MM.1S (cell line): Measurements from ENCODE around the gene MGAT4C.

Source experiments
- DNase-seq: peaks from one replicate; pipeline ENCODE4 v3.0.0-alpha.2; 2015
- H2AFZ ChIP-seq: fragments of 300-600 bp; sonication (generic); 2 replicates; pipeline ENCODE4 v1.6.0; 2016; ENCODE audit warnings: antibody characterized with exemption, low read length
- H3F3A ChIP-seq: fragments of 300-600 bp; sonication (generic); 2 replicates; pipeline ENCODE4 v1.6.1; 2016; ENCODE audit warnings: mild to moderate bottlenecking, antibody characterized with exemption, low read length, moderate library complexity, mixed read lengths; ENCODE audit not compliant: insufficient read depth
- H3K27ac ChIP-seq: fragments of 300-600 bp; sonication (generic); 2 replicates; pipeline ENCODE4 v1.5.1; 2016; ENCODE audit warnings: mild to moderate bottlenecking, low read length
- H3K27me3 ChIP-seq: fragments of 300-600 bp; sonication (generic); replicated peaks from 2 replicates; pipeline ENCODE4 v1.6.0; 2016; ENCODE audit warnings: low read length; ENCODE audit not compliant: insufficient read depth
- H3K36me3 ChIP-seq: fragments of 300-600 bp; sonication (generic); replicated peaks from 2 replicates; pipeline ENCODE4 v1.6.1; 2016; ENCODE audit warnings: mild to moderate bottlenecking, low read length, mixed read lengths; ENCODE audit not compliant: insufficient read depth
- H3K4me1 ChIP-seq: fragments of 300-600 bp; sonication (generic); 2 replicates; pipeline ENCODE4 v1.6.1; 2016; ENCODE audit warnings: low read length, mixed read lengths
- H3K4me2 ChIP-seq: fragments of 300-600 bp; sonication (generic); 2 replicates; pipeline ENCODE4 v1.6.0; 2016; ENCODE audit warnings: low read depth, low read length
- H3K4me3 ChIP-seq: fragments of 300-600 bp; sonication (generic); 2 replicates; pipeline ENCODE4 v1.5.1; 2016; ENCODE audit warnings: low read length, mixed read lengths
- H3K79me2 ChIP-seq: fragments of 300-600 bp; sonication (generic); 2 replicates; pipeline ENCODE4 v1.6.1; 2016; ENCODE audit warnings: mixed run types, low read length, mixed read lengths
- H3K9ac ChIP-seq: fragments of 300-600 bp; sonication (generic); 2 replicates; pipeline ENCODE4 v1.6.1; 2016; ENCODE audit warnings: low read length, mixed read lengths
- H3K9me2 ChIP-seq: fragments of 300-600 bp; sonication (generic); replicated peaks from 2 replicates; pipeline ENCODE4 v1.6.1; 2016; ENCODE audit warnings: mild to moderate bottlenecking, low read length, mixed read lengths; ENCODE audit not compliant: insufficient read depth
- H3K9me3 ChIP-seq: fragments of 300-600 bp; sonication (generic); replicated peaks from 2 replicates; pipeline ENCODE4 v1.6.1; 2016; ENCODE audit warnings: mild to moderate bottlenecking, low read length, mixed read lengths; ENCODE audit not compliant: insufficient read depth
- H4K20me1 ChIP-seq: fragments of 300-600 bp; sonication (generic); 2 replicates; pipeline ENCODE4 v1.6.1; 2016; ENCODE audit warnings: mild to moderate bottlenecking, low read length, moderate library complexity, mixed read lengths; ENCODE audit not compliant: insufficient read depth
- CTCF ChIP-seq: fragments of 300-600 bp; sonication (generic); IDR thresholded peaks from 2 replicates; pipeline ENCODE4 v1.5.1; 2016; ENCODE audit warnings: antibody characterized with exemption, low read length, mixed read lengths
- EZH2 ChIP-seq: fragments of 300-600 bp; sonication (generic); optimal IDR thresholded peaks from 2 replicates; pipeline ENCODE3; 2017; ENCODE audit warnings: low read depth, mild to moderate bottlenecking, antibody characterized with exemption, low read length, mixed read lengths
- EZH2phosphoT487 ChIP-seq: fragments of 300-600 bp; sonication (generic); IDR thresholded peaks from 2 replicates; pipeline ENCODE4 v1.6.1; 2018; ENCODE audit warnings: antibody characterized with exemption, low read length

Gene MGAT4C

DNA sequence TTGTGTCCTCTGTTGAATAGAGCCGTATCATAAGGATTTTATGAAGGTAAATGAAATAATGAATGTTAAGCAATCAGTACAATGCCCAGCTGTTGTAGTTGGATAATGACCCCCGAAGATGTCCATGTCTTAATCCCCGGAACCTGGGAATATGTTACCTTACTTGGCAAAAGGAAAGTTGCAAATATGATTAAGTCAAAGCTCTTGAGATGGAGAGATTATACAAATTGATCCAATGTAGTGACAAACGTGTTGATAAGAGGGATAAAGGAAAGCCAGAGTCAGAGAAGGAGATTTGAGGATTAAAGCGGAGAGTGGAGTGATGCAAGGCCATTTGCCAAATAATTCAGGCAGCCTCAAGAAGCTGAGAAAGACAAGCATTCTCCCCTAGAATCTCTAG, 19.2 kb upstream of the MGAT4C start:
- Histone ChIP-seq H3F3A (no peaks in the 10 kb centered on the region), H3K9ac (no peak overlapping the region), H3K4me1 (no peaks in the 10 kb centered on the region), H3K27me3 (no peaks in the 10 kb centered on the region), H3K36me3 (no peaks in the 10 kb centered on the region), H2AFZ (no peak overlapping the region), H3K4me2 (no peak overlapping the region), H3K4me3 (no peak overlapping the region), H3K9me3 (no peaks in the 10 kb centered on the region), H4K20me1 (no peaks in the 10 kb centered on the region), H3K9me2 (no peaks in the 10 kb centered on the region), H3K79me2 (no peaks in the 10 kb centered on the region), H3K27ac (no peak overlapping the region)
- DNase-seq, result no peak
- TF ChIP-seq EZH2, result no peak
- TF ChIP-seq EZH2phosphoT487, result no peak
- no peak for TF ChIP-seq CTCF

DNA sequence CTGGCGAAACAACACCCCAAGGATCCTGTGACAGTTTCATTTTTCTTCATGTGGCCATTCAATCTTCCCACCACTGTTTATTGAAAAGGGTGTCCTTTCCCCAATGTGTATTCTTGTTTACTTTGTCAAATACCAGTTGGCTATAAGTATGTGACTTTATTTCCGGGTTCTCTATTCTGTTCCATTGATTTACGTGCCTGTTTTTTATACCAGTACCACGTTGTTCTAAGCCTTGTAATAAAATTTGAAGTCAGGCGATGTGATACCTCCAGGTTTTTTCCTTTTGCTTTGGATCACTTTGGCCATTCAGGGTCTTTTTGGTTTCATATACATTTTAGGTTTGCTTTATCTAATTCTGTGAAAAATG, 9.1 kb upstream of the MGAT4C start:
- Histone ChIP-seq H3K9me3 (no peaks in the 10 kb centered on the region), H2AFZ (no peak overlapping the region), H3K9me2 (no peaks in the 10 kb centered on the region), H3K36me3 (no peaks in the 10 kb centered on the region), H3K27me3 (no peaks in the 10 kb centered on the region), H3K4me3 (no peak overlapping the region), H3K9ac (no peak overlapping the region), H3K79me2 (no peaks in the 10 kb centered on the region), H4K20me1 (no peaks in the 10 kb centered on the region), H3K4me1 (no peaks in the 10 kb centered on the region), H3K4me2 (no peak overlapping the region), H3F3A (no peaks in the 10 kb centered on the region), H3K27ac (no peak overlapping the region)
- no peak for DNase-seq
- no peak for TF ChIP-seq CTCF
- no peak for TF ChIP-seq EZH2
- no peak for TF ChIP-seq EZH2phosphoT487

DNA sequence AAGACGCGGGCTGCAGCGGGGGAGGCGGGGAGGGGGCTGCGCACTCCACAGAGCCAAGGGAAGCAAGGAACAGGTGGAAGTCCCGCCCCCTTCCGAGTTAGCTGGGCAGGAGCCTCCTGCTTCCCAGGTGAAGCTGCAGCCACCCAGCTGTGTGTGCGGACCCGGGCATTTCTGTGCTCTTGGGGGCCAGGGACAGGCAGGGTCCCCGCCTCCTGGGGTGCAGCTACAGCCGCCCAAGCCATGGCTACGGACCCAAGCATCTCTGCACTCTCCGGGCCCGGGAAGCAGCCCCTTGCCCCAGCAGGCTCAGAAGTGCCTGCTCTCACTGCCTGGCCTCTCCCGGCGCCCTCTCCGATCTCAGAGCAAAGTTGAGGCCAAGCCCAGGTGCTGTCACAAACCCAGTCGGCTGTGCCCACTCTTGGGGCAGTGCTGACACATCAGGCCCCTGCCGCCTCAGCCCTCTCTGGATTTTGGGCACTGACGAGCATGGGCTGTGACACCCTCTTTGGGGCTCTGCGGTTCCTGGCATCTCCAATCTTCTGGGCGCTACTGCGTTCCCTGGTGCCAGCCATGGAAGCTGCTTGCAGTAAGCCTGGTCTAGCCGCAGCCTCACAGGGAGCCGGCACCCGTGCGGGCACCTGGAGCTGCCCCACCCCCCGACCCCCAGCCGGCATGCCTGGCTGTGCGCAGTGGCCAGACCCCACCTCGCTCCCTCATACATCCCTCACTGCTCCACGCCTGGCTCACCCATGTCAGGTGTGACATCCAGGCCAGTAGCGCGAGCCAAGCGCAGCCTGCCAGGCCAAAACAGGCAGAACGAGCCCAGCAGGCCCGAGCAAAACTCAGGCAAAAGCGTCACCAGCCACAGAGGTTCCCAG, 8.5 kb upstream of the MGAT4C start:
- H3K27ac ChIP-seq, result no peak overlapping the region
- no peak overlapping the region for H2AFZ ChIP-seq
- no peak overlapping the region for H3K4me3 ChIP-seq
- H3K79me2 ChIP-seq, result no peaks in the 10 kb centered on the region
- H3K9me2 ChIP-seq, result no peaks in the 10 kb centered on the region
- no peaks in the 10 kb centered on the region for H3K27me3 ChIP-seq
- no peak for DNase-seq
- H3F3A ChIP-seq, result no peaks in the 10 kb centered on the region
- H3K4me2 ChIP-seq, result no peak overlapping the region
- H3K9me3 ChIP-seq, result no peaks in the 10 kb centered on the region
- H3K9ac ChIP-seq, result no peak overlapping the region
- H4K20me1 ChIP-seq, result no peaks in the 10 kb centered on the region
- H3K4me1 ChIP-seq, result no peaks in the 10 kb centered on the region
- TF ChIP-seq CTCF, result no peak
- TF ChIP-seq EZH2phosphoT487, result no peak
- no peak for TF ChIP-seq EZH2
- no peaks in the 10 kb centered on the region for H3K36me3 ChIP-seq
